Dermis microvascular lymphatic vessel endothelial cell (primary cell): ENCODE results near the gene MYH15. TPM values are rescaled to one million over a fixed set of nuclear protein-coding genes. Genes with fewer than 3 reads are reported as not detected.

Source experiments
- DNase-seq, 2 donors: peaks; one replicate each; pipeline versions ENCODE4 v3.0.0 to v3.0.0-alpha.2; 2010; ENCODE audit warnings: low read depth in 2 of 2
- total RNA-seq: library from RNA; depleted of rRNA; stranded (reverse); fragments of >200 nt; gene quantifications from 2 replicates; pipeline ENCODE4 v1.2.1, GENCODE V29; 2014

Gene MYH15
- total RNA-seq, 1 donor from 2014 or later, result 0.13 TPM

DNA sequence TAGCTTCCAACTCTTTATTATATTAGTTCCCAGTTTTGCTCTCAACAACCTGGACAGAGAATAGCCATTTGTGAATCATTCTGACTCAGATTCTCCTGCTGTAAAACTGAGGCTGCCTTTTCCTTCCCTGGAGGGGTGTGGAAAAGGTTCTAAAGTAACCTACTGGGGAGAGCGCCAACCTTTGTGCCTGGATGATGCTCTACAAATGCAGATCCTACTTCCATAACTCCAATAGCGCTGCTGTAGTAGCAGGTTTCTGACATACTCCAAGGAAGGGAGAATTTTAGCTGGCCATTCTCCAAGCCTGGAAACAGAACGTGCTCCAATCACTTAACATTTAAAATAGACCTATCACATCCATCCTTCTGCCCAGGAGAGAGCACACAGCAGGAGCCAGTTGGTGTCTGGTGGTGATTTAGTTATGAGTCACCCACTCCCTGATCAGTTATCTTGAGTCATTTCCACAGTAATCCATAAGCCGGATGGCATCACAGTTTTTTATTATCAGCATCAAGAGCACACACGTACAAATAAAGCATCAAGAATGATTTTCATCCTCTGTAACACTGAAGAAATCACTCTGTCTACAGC, 38.3 kb downstream of the MYH15 start:
- DNase-seq, result peak in 1 of 2 donors; percentile 72

DNA sequence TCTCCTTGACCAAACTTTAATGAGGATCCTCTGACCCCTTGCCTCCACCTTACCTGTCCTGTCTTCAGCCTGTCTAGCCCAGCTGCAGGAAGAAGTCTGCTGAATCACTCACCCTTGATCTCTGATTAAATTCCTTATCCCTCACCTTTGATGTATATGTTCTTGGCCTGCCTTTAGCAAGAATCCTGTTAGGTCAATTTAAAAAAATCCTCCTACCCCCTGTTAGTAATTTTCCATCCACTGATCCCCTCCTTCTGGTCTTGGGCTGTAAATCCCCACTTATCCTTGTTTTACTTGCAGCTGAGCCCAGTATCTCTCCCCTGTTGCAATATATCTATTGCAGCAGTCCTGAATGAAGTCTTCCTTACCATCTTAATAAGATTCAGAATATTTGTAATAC, 39.0 kb downstream of the MYH15 start:
- DNase-seq, result no peak

DNA sequence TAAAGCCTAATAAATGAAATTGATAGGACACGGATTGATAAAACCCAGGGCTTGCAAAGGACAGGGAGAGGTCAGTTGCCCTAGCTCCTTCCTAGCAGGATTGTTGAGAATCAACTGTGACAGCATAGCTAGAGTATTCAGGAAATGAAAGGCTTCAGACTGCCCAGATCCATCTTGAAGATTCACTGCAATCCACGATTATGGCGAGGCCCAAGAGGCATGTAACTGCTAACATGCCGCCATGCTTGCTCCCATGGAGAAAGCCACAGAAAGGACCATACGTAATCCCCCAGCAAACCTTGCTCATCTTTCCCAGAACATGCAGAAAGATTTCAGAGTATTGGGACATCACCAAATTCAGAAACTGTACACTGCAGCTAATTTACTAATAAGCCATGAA, 41.3 kb downstream of the MYH15 start:
- DNase-seq, result no peak

DNA sequence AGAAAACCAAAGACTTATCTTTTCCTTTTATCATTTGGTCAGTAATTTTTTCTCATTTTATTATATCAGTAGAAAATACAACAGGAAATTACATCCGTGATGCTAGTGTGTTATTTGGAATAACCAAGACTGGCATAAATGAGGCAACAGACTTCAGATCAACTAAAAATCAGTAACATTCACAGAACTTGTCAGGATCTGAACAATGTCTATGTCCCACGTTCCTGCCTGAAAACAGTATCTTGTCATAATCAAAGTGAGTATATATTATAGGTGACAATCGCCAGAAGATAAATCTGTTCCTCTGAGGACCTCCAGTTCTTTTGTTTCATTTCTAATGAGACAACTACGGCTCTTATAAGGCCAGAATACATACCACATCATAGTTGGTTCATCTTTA, 41.8 kb downstream of the MYH15 start:
- DNase-seq, result no peak

DNA sequence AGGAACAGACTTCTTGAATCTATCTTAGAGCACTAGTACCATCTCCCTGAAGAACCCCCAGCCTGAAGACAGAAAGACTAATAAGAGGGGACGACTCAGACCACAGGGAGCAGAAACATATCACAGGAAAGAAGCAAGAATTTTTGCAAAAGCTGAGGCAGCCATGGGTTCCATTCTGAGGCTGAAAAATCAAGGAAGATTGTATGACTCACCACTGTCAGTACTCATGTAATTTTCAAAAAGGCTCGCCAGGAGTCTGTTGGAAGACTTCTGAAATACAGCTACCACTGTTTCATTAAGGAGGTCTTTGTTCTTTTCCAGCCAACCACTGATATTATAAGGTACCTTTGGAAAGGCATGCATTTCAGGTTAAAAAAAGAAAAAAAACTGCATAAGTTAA, 47.5 kb downstream of the MYH15 start:
- no peak for DNase-seq

DNA sequence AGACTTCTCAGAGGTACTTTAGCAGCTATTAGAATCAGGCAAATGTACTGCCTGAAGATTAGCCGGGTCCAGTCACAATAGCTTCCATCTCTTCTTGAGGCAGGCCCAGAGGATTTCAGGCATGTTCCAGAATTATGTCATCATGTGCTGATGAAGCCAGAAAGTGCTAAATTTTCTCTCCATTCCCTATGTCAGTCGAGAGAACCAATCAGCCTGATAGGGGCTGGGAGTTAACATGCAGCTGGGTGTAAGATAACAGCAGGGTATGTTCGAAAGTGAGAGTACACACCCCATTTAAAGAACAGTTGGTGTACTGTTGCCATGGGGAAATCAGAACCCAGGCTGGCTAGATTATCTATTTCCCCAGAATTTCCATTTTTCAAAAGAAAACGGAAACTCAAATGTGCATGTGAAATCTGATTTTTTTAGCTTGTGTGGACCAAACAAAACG, 48.7 kb downstream of the MYH15 start:
- DNase-seq, result no peak

DNA sequence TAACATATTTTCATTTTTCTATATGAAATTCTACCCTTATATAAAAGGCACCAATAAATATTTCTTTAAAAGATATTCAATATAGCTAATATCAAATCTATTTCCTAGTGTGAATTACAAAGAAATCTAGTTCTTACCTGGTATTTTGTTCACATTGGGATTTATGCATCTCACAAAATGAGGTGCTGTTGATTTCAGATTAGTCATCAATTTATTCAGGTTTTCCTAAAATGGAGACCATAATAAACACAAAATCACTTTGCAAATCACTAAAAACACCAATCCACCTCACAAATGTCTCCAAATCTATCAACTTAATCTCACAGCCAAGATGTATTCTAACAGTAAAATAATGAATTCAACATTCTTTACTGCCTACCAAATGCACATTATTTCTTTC, 51.2 kb downstream of the MYH15 start:
- no peak for DNase-seq

DNA sequence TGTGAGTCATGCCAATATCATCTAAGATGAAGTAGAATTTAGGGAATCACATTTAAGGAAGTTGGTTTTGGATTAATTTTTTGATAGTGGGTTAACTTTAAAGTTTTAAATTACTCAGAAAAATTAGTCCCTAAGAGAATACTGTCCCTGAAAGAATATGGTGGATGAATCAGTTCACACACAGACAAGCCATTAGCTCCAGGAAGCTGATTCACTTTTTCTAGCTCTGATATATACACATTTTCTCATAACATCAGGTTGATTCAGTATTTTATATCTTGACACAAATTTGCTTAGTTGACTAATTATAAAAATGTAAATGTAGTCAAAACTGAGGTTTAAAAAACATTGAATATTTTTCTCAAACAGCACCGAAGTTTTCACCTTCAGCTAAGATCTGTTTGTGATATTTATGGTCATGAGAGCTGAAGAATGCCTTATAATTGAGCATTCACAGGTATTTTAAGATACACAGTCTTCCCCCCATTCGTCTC, 55.1 kb downstream of the MYH15 start:
- DNase-seq, result peak in 1 of 2 donors; percentile 16

DNA sequence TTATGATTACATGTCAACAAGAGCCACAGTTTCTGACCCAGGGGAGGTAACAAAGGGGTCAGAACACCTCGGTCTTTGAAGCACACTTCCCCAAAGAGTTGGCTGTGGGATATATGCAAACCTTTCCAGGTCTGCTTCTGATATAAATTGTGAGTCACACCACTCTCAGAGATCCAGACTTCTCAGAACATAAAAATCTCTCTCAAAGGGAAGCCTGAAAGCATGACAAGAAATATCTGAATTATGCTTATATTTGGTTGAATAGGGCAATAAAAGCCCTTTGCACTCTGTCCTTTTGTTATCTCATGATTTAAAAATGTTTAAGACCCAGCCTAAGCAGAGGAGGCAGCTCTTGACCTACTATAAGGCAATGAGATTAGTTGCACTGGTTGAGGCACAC, 56.8 kb downstream of the MYH15 start:
- DNase-seq, result no peak

DNA sequence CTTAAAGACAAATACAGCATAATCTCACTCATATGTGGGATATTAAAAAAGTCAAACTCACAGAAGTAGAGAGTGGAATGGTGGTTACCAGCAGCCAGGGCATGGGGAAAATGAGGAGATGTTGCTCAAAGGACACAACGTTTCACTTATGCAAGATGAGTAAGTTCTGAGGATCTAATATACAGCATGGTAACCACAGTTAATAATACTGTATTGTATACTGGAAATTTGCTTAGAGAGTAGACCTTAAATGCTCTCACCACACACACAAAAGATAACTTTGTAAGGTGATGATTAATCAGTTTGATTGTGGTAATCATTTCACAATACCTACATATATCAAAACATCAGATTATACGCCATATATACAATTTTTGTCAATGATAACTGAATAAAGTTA, 60.0 kb downstream of the MYH15 start:
- no peak for DNase-seq

DNA sequence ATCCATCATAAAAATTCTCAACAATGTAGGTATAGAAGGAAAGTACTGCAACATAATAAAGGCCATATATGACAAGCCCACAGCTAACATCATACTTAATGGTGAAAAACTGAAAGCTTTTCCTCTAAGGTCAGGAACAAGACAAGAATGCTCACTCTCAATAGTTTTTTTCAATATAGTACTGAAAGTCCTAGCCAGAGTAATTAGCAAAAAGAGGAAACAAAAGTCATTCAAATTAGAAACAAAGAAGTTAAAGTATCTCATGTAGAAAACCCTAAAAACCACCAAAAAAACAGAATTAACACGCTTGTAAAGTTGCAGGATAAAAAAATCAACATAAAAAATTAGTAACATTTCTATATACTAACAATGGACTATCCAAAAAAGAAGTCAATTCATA, 61.8 kb downstream of the MYH15 start:
- DNase-seq, result no peak

DNA sequence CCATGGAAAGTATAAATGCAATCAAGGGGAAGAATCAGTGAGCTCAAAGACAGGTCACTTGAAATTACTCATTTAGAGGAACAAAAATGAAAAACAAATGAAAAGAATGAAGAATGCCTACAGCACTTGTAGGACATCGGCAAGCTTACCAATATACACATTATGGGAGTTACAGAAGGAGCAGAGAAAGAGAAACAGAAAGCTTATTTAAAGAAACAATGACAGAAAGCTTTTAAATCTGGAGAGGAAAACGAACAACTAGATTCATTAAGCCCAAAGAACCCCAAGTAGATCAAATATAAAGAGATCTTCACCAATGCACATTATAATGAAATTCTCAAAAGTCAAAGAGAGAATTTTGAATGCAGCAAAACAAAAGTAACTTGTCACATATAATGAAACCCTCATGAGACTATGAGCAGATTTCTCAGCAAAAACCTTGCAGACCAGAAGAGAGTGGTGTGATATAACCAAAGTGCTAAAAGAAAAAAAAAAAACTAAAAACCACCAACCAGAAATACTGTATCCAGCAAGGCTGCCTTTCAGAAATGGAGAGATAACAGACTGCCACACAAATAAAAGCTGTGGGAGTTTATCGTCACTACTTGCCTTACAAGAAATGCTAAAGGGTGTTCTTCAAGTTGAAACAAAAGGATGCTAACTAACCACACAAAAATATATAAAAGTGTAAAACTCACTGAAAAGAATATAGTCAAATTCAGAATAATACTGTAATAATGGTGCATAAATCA, 63.1 kb downstream of the MYH15 start:
- DNase-seq, result no peak

DNA sequence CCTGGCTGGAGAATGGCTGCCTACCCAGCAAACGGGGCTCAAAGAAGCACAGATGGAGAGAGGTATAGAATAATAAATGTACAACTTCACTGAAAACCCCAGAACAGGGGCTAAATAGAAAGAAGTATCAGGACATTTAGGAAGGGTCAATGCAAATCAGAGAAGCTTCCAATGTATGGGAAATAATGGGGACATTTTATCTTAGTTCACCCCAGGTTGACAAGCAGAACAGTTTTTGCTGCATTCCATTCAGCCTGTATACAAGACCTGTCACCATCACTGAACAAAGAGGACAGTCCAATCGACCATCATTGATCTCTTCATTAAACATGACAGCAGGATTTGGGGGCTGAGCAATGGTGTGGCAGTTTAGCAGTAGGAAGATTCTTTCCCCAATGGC, 68.1 kb downstream of the MYH15 start:
- no peak for DNase-seq

DNA sequence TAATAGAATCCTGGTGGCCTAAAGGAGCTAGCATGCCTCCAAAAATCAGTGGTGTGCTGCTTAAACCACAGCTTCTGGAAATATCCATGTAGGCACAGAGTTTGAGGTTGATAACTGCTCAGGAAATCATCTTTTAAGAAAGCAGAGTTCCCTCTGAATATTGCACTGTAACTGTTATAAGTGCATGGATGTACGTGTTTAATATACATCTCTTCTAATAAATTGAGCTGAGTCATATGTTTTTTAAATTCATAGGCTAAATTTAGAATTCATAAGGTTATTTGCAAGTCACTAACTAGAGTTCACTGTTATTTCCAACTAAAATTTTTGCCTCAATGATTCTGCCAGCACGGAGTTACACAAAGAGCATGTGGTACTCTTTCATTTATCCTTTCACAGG, 68.9 kb downstream of the MYH15 start:
- no peak for DNase-seq

DNA sequence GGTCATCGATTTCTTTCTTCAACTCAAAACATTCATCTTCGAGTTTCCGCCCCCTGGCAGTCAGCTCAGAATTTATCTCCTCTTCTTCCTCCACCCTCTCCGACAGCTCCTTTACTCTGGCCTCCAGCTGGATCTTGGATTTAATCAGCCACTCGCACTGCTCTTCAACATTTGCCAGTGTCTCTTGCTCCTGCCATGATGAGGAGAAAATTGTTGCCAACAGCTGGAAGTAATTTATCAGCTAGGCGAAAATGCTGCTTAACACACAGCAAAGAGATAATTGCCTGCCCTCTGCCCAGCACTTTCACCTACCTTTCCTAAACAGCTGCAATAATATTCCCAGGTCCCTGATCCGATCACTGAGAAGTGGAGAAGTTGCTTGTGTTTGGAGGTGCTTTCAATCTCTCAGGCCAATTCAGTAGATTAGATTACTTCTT, 69.3 kb downstream of the MYH15 start:
- no peak for DNase-seq

DNA sequence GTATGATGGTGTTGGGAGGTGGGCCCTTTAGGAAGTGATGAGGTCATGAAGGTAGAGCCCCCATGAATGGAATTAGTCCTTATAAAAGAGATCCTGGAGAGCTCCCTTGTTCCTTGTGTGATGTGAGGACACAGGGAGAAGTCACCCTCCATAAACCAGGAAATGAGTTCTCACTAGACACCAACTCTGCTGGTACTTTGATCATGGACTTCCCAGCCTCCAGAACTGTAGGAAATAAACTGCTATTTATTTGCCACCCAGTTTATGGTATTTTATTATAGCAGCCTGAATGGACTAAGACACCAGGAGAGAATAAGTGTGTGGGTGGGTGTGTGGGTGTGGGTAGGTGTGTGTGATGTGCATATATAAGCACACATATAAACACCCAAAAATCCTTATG, 71.9 kb downstream of the MYH15 start:
- DNase-seq, result no peak

DNA sequence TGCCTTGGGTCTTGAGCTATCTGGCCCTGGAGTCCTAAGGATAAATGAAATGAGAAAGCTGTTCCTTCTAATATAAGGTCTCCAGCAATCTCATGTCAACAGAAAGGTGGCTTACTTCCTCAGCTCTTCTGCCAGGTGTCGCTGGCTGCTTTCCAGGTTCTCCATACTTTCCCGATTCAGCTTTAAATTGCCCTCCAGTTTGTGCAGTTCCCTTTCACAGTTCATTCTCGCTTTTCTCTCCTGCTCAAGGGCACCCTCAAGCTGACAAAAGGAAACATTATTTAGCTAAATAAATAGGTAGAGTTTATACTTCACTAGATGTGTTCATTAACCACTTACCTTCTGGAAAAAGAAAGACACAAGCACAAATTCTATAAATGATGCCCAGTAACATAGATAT, 73.0 kb downstream of the MYH15 start:
- no peak for DNase-seq

DNA sequence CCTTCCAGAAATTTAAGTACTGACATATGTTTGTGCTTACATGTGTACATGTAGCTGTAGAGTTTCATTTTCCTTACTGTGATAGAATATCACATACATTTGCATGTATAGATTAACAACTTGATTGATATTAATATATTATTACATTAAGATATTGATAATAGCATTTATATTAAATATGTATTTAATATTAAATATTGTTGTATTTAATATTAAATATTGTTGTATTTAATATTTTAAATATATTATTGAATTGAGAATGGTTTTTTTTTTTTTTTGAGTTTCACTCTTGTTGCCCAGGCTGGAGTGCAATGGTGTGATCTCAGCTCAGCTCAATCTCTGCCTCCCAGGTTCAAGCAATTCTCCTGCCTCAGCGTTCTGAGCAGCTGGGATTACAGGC, 76.5 kb downstream of the MYH15 start:
- no peak for DNase-seq

DNA sequence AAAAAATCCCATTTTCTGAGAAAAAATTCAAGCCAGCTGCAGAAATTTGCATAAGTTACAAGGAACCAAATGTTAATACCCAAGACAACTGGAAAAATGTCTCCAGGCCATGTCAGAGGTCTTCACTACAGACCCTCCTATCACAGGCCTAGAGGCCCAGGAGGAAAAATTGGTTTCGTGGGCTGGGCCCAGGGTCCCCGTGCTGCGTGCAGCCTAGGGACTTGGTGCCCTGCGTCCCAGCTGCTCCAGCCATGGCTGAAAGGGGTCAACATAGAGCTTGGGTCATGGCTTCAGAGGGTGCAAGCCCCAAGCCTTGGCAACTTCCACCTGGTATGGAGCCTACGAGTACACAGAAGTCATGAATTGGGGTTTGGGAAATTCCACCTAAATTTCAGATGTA, 78.0 kb downstream of the MYH15 start:
- no peak for DNase-seq

DNA sequence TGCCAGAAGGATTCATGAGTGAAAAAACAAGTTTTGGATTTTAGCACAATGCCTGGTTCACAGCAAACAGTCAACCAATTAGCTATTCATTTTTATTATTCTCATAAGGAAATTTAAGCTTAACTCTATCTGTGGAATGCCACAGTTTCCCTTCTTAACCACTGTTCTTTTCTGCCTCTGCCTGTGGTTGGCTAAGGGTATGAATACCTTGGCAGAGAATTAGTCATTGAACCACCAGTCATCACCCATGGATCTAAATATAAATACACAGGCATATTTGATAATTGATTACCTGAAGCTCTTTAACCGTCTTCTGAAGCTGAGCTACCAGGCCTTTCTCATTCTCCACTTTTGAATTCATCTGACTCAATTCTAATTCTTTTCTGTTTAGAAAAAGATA, 79.9 kb downstream of the MYH15 start:
- no peak for DNase-seq

DNA sequence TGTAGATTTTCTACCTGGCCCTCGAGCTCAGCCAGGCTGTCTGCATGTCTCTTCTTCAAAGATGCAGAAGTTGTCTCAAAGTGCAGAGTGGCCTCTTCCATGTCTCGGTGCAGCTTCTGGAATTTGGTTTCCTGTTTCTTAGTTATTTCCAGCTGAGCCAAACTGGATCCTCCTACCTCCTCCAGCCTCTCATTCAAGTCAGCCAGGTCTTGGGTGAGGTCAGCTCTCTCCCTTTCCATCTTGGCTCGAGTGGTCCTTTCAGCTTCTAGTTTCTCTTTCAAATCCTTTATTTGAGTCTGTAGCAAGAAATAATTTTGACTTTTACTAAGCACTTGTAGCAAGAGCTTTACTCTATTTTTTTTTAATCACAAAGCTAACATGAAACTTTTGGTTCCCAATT, 81.8 kb downstream of the MYH15 start:
- DNase-seq, result no peak

DNA sequence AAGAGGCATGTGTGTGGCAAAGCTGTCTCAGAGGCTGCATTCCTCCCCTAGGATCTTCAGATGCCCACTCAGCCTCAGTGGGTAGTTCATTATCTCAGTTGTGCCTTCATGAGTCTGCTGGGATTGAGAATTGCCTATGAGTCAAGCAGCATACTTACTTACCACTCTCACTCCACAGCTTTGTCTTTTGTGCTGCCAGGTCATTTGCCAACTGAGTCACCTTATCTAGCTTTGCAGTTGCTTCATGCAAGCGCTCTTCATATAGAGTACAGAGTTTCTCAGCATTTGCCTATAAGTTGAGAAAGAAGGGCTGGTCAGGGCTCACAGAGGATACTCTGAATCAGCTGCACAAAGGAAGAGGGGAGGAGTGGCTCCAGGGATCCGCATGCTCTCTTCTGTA, 89.5 kb downstream of the MYH15 start:
- DNase-seq, result no peak

DNA sequence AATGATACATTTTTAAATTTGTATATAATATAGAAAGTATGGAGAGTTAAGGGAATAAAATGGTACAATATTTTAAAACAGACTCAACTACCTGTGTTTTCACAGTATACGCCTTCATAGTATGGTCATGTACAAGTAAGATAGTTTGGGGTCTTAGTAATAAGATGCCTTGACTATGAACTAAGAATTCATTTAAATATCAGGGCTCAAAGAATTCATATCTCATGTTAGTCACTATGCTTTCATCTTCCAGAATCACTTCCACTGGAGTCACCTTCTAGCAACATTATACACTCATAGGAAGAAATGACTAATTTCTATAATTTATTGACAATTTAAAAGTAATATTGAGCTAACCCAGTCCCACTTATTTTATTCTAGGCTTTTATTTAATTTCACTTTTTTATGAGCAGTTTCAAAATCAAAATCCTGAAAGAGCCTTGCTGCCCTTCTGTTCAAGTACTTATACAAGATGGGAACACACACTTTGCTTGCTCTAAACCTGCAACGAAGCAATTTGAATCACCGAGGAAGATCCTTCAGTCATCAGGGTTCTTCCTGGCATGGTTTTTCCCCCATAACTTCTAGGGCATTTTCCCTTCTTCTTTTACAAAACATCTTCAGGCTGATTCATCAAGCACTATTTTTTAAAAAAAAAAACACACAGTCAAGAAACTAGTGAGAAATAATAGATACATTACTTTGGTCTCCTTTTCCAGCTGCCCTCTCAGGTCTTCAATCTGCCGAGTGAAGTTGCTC, 94.1 kb downstream of the MYH15 start:
- DNase-seq, result no peak
